ENCODE data around the gene RAD51C. TPM values are rescaled to one million over a fixed set of nuclear protein-coding genes. Genes with fewer than 3 reads are reported as not detected.

Gene RAD51C
- total RNA-seq, 2 experiments from 2014 or later = 51.0 to 118 TPM

DNA sequence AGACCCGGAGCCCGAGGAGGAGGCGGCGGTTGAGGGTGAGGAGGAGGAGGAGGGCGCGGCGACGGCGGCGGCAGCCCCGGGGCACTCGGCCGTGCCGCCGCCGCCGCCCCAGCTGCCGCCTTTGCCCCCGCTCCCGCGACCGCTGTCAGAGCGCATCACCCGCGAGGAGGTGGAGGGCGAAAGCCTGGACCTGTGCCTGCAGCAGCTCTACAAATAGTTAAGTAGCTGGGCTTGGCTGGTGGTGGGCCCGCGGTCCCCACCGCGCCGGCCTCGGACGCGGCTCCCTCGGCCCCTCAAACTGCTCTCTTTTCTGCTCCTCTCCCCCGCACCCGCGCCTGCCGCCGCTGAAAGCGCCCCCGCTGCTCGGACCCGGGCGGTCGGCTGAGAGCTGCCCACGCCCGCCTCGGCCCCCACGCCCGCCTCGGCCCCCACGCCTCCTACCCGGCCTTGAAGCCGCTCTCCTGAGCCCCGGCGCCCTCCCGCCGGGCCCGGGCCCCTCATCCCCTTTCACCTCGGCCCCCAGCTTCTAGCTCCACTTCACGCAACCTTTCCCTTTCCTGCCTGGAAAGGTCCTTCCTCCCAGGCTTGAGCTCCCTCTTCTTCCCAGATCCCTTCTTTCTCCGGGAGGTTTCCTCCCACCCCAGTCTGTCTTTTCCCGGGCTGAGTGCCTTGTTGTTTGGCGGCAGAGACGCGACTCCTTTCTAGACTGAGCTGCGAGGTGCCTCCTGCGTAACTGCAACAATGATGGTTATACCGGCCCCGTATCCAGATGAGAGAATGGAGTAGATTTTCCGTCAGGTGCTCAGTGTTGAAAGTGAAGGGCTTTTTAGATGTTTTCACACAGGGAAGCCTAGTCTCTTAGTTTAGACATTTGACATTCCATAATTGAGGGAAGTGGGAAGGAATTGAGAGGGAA, 64.1 kb downstream of the RAD51C start:
- peak; percentile 38 for DNase-seq (ENCODE audit: low spot score)
- TF ChIP-seq, protein P1, sequence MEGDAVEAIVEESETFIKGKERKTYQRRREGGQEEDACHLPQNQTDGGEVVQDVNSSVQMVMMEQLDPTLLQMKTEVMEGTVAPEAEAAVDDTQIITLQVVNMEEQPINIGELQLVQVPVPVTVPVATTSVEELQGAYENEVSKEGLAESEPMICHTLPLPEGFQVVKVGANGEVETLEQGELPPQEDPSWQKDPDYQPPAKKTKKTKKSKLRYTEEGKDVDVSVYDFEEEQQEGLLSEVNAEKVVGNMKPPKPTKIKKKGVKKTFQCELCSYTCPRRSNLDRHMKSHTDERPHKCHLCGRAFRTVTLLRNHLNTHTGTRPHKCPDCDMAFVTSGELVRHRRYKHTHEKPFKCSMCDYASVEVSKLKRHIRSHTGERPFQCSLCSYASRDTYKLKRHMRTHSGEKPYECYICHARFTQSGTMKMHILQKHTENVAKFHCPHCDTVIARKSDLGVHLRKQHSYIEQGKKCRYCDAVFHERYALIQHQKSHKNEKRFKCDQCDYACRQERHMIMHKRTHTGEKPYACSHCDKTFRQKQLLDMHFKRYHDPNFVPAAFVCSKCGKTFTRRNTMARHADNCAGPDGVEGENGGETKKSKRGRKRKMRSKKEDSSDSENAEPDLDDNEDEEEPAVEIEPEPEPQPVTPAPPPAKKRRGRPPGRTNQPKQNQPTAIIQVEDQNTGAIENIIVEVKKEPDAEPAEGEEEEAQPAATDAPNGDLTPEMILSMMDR (conservative IDR thresholded peaks at IDR 0.05; ENCODE audit: low read length) = no peak
- peak; percentile 88 for TF ChIP-seq EZH2phosphoT487 (IDR thresholded peaks at IDR 0.05; ENCODE audit: borderline replicate concordance, low read depth, low read length)
- H3K36me3 ChIP-seq (ENCODE audit: insufficient read depth, low read length) = no peaks in the 10 kb centered on the region
- intact Hi-C loops (cut with micrococcal nuclease; ENCODE audit: unreplicated experiment) = no loop called here
- no TSS peak for BruUV-seq (replicated peaks)
- peak overlapping the region; percentile 75 for H3K4me3 ChIP-seq (ENCODE audit: low read depth, low read length, poor library complexity, severe bottlenecking)
- no peaks in the 10 kb centered on the region for H3K79me2 ChIP-seq (ENCODE audit: insufficient read depth, low read depth, low read length)
- no peaks in the 10 kb centered on the region for H4K20me1 ChIP-seq (ENCODE audit: insufficient read depth, low read length)
- no peaks in the 10 kb centered on the region for H3K9me3 ChIP-seq (ENCODE audit: low read length)
- ChIA-PET CTCF (ENCODE audit: unreplicated experiment) (no interaction called here), POLR2A (interaction anchor here (1.0 kb wide), 1 partner anchor 10 kb away, joined by 3 read pairs; no protein-coding TSS in a partner anchor)
- H2AFZ ChIP-seq (ENCODE audit: low read length) = peak overlapping the region; percentile 22; the same call in 1 of the 2 replicates
- peak overlapping the region; percentile 93 for H3K4me2 ChIP-seq (ENCODE audit: low read length)
- H3K4me1 ChIP-seq (ENCODE audit: insufficient read depth, low read length, poor library complexity, severe bottlenecking) = peaks cover 14% of the 10 kb centered on the region
- no peak overlapping the region for H3K27ac ChIP-seq (ENCODE audit: low read depth, low read length, poor library complexity, severe bottlenecking)
- no peaks in the 10 kb centered on the region for H3K9me2 ChIP-seq (ENCODE audit: insufficient read depth, low read length)

DNA sequence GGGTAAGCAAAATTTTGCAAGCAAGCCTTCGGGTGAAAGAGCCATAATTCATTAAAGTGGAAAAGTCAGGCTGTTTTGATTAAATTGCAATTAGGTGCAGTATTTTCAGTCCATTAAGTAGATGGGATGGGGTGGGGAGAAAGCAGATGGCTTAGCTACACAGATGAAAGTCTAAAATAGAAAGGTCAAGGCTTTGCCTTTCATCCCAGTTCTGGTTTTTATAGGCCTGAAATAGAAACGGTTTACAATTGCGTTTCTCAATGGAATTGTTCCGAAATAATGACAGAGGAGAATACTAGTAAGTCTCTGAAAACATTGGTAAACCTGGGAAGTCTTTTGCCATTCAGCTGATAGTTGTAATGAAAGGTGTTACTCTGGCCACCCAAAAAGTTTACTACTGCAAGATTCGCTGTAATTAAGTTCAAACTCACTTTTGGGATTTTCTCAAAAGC, 64.8 kb downstream of the RAD51C start:
- Histone ChIP-seq H3K9me3 (ENCODE audit: low read length) (no peaks in the 10 kb centered on the region), H3K4me1 (ENCODE audit: insufficient read depth, low read length, poor library complexity, severe bottlenecking) (peaks cover 14% of the 10 kb centered on the region), H3K27ac (ENCODE audit: low read depth, low read length, poor library complexity, severe bottlenecking) (no peak overlapping the region), H4K20me1 (ENCODE audit: insufficient read depth, low read length) (no peaks in the 10 kb centered on the region), H3K4me3 (ENCODE audit: low read depth, low read length, poor library complexity, severe bottlenecking) (no peak overlapping the region), H3K4me2 (ENCODE audit: low read length) (peak overlapping the region; percentile 93), H3K36me3 (ENCODE audit: insufficient read depth, low read length) (no peaks in the 10 kb centered on the region), H2AFZ (ENCODE audit: low read length) (no peak overlapping the region), H3K79me2 (ENCODE audit: insufficient read depth, low read depth, low read length) (no peaks in the 10 kb centered on the region), H3K9me2 (ENCODE audit: insufficient read depth, low read length) (no peaks in the 10 kb centered on the region)
- intact Hi-C loops (cut with micrococcal nuclease; ENCODE audit: unreplicated experiment) = no loop called here
- no TSS peak for BruUV-seq (replicated peaks)
- CTCF ChIA-PET (ENCODE audit: unreplicated experiment) = no interaction called here
- TF ChIP-seq EZH2phosphoT487 (IDR thresholded peaks at IDR 0.05; ENCODE audit: borderline replicate concordance, low read depth, low read length) = no peak
- TF ChIP-seq, protein P1 (conservative IDR thresholded peaks at IDR 0.05; ENCODE audit: low read length) = no peak
- POLR2A ChIA-PET = interaction anchor here (1.0 kb wide), 1 partner anchor 10 kb away, joined by 3 read pairs; no protein-coding TSS in a partner anchor
- DNase-seq (ENCODE audit: low spot score) = no peak

DNA sequence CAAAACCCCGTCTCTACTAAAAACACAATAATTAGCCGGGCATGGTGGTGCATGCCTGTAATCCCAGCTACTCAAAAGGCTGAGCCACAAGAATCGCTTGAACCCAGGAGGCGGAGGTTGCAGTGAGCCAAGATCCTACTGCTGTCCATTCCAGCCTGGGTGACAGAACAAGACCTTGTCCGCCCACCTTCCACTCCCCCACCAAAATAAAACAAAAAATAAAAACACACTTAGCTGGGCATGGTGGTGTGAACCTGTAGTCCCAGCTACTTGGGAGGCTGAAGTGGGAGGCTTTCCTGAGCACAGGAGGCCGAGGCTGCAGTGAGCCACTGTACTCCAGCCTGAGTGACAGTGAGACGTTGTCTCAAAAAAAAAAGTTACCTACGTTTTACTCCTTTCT, 66.5 kb downstream of the RAD51C start:
- H4K20me1 ChIP-seq (ENCODE audit: insufficient read depth, low read length) = no peaks in the 10 kb centered on the region
- H2AFZ ChIP-seq (ENCODE audit: low read length) = no peak overlapping the region
- H3K4me1 ChIP-seq (ENCODE audit: insufficient read depth, low read length, poor library complexity, severe bottlenecking) = peaks cover 14% of the 10 kb centered on the region
- DNase-seq (ENCODE audit: low spot score) = no peak
- no peaks in the 10 kb centered on the region for H3K79me2 ChIP-seq (ENCODE audit: insufficient read depth, low read depth, low read length)
- H3K9me3 ChIP-seq (ENCODE audit: low read length) = no peaks in the 10 kb centered on the region
- TF ChIP-seq EZH2phosphoT487 (IDR thresholded peaks at IDR 0.05; ENCODE audit: borderline replicate concordance, low read depth, low read length) = no peak
- TF ChIP-seq, protein P1 (conservative IDR thresholded peaks at IDR 0.05; ENCODE audit: low read length) = no peak
- H3K4me2 ChIP-seq (ENCODE audit: low read length) = no peak overlapping the region
- H3K9me2 ChIP-seq (ENCODE audit: insufficient read depth, low read length) = no peaks in the 10 kb centered on the region
- no peaks in the 10 kb centered on the region for H3K36me3 ChIP-seq (ENCODE audit: insufficient read depth, low read length)
- no TSS peak for BruUV-seq (replicated peaks)
- H3K27ac ChIP-seq (ENCODE audit: low read depth, low read length, poor library complexity, severe bottlenecking) = no peak overlapping the region
- no peak overlapping the region for H3K4me3 ChIP-seq (ENCODE audit: low read depth, low read length, poor library complexity, severe bottlenecking)
- POLR2A ChIA-PET = interaction anchor here (0.6 kb wide), 1 partner anchor 11 kb away, joined by 5 read pairs; no protein-coding TSS in a partner anchor
- CTCF ChIA-PET (ENCODE audit: unreplicated experiment) = no interaction called here
- intact Hi-C loops (cut with micrococcal nuclease; ENCODE audit: unreplicated experiment) = no loop called here

All from OCI-LY7 (cell line).